WI38 (cell line): ENCODE data around the gene USH2A.

Source experiments
- H3K4me3 ChIP-seq: 2 replicates; pipeline ENCODE4 v1.5.1; 2011; ENCODE audit warnings: low read depth, mild to moderate bottlenecking, control low read depth, low read length
- TF ChIP-seq, protein P1 (sequence below): IDR thresholded peaks from 2 replicates; pipeline ENCODE4 v1.5.1; 2012; ENCODE audit warnings: low read depth, mild to moderate bottlenecking, control low read depth, low read length

The USH2A gene

DNA sequence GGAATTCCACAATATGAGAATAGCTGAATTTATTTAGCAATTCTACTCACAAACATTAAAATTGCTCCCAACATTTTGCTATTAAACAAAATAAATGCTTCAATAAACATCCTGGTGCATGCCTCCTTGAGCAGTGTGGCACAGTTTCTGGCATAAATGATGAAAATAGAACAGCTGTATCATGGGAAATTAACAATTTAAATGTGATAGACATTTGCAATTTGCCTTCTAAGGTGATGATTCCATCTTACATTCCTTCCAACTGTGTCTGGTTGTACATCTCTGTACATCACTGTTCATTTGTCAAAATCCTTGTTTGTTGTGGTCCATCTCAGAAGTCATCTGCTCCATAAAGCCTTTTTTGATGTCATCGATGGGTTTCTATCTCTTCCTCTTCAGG is 657.4 kb downstream of the USH2A start:
- TF ChIP-seq, protein P1, sequence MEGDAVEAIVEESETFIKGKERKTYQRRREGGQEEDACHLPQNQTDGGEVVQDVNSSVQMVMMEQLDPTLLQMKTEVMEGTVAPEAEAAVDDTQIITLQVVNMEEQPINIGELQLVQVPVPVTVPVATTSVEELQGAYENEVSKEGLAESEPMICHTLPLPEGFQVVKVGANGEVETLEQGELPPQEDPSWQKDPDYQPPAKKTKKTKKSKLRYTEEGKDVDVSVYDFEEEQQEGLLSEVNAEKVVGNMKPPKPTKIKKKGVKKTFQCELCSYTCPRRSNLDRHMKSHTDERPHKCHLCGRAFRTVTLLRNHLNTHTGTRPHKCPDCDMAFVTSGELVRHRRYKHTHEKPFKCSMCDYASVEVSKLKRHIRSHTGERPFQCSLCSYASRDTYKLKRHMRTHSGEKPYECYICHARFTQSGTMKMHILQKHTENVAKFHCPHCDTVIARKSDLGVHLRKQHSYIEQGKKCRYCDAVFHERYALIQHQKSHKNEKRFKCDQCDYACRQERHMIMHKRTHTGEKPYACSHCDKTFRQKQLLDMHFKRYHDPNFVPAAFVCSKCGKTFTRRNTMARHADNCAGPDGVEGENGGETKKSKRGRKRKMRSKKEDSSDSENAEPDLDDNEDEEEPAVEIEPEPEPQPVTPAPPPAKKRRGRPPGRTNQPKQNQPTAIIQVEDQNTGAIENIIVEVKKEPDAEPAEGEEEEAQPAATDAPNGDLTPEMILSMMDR: no peak
- H3K4me3 ChIP-seq: no peak overlapping the region

DNA sequence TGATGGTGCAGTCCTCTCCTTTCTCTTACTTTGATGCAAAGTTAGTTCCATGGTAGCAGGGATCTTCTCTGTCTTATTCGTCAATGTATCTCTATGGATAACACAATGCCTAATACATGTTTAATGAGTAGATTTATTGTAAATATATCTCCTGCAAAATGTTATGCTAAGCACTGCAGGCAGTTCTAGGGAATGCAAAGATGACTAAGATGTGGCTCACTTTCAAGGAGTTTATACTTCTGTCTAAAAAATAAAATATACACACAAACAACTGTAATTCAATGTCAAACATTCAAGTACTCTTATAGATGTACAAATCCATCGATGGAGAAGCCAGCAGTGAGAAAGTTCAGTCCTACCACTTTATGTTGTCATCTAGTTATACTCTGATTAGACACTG is 661.8 kb downstream of the USH2A start:
- H3K4me3 ChIP-seq: no peak overlapping the region
- TF ChIP-seq, protein P1: no peak

DNA sequence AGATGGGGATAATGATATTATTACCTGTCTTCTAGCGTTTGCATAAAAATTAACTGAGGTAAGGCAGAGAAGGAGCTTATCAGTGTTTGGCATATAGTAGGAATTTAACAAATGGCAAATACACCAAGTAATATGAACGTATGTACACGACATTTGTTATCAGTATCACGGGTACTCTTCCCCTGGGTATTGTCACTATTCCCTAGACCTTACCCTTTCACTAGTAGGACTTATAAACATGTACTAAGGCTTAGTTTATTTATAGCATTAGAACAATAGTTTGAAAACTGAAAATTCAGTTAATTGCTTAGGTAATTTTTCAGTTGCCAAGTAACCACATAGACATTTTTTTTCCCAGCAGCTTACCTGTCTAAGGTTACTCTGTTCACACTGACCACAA is 669.1 kb downstream of the USH2A start:
- no peak overlapping the region for H3K4me3 ChIP-seq
- TF ChIP-seq, protein P1: no peak

DNA sequence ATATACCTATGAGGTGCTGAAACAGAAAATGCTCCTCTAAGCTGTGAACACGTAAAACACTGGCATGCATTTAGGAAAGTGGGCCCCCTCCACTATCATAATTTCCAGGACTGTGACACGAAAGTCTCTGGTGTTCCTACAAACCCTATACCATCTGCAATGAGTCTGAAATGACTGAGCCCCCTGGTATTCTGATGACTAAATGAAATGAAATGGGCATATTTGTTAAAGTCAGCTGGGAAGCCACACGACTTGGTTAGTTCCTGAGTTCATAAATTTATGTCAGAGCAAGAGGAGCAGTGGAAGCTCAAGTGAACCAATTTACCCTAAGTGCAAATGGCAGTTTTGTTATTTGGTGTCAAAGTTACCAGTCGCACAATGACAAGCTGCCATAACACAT is 673.8 kb downstream of the USH2A start:
- TF ChIP-seq, protein P1: no peak
- H3K4me3 ChIP-seq: no peak overlapping the region

DNA sequence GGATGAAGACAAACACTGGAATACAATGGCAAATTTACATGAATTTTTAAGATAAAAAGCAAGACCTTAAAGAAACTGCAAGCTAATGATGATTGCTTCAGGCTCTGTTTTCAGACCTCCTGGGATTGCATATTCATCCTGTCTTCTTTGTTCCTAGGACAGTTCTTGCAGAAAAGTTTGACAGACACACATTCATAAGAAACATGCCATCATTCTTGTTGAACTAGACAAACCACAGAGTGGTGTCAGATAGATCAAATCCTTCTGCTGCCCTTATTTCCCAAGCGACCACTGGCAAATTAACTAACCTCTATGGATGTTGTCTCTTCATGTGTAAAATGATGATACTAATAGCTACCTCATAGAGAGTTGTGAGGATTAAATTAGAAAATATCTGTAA is 674.8 kb downstream of the USH2A start:
- H3K4me3 ChIP-seq: no peak overlapping the region
- TF ChIP-seq, protein P1: no peak

DNA sequence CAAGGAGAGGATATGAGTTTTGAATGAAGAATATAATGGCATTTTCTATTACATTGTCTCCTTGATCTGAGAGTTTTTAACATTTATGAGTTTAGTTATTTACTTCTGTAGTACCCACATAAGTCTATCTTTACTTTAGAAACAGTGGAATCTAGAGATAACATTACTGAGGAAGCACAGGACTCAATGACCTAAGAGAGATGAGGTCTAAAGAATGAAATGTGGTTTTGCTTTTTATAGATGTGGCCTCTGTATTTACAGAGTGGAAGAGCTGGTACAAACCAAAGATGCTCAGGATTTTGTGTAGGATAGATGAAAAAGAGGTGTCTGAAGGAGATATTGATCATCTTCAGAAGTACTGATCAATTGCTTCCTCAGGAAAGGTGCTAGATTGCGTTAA is 678.8 kb downstream of the USH2A start:
- H3K4me3 ChIP-seq: no peak overlapping the region
- TF ChIP-seq, protein P1: no peak

DNA sequence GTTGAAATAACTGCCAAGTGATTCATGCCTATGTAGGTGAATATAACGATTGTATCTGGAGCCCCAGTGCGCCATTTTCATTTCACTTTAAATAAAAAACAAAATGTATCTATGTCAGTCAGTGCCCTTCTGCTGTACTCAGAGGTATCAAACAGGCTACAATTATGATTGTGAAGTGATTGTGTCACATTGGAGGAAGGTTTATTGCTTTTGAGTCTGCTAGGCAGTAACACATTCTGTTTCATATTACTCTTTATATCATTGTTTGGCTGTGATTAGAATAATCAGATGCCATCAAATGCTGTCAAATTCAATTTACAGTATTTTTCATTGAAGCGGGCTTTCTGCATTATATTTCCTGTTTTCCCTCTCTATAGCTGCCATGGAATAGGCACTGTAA is 684.2 kb downstream of the USH2A start:
- H3K4me3 ChIP-seq: no peak overlapping the region
- TF ChIP-seq, protein P1: no peak
